Heart left ventricle (tissue), 16 donors: ENCODE measurements around the gene MAPK8. TPM values are rescaled to one million over a fixed set of nuclear protein-coding genes. Genes with fewer than 3 reads are reported as not detected.

ENCODE experiments used
- ATAC-seq, 4 donors: fragments of 200-7000 bp; cut with Tn5 transposase; one replicate each; pipeline ENCODE4 v1.9.1; 2020 to 2022; ENCODE audit warnings: moderate library complexity in 4 of 4, mild to moderate bottlenecking in 3 of 4, moderate number of reproducible peaks in 1 of 4
- DNase-seq, 5 donors: peaks; one replicate each; pipeline ENCODE4 v3.0.0-alpha.2; 2020
- H3K27ac ChIP-seq, 12 donors: fragments of 200-600 bp; sonication (generic) in 4 of 12; one replicate each; pipeline versions ENCODE4 v1.5.0 to v1.8.0; 2016 to 2022; ENCODE audit warnings: mild to moderate bottlenecking in 2 of 12
- H3K27me3 ChIP-seq, 9 donors: fragments of 200-600 bp; sonication (generic) in 2 of 9; one replicate each; pipeline versions ENCODE4 v1.5.1 to v1.8.0; 2016 to 2022; ENCODE audit warnings: mild to moderate bottlenecking in 3 of 9
- H3K36me3 ChIP-seq, 9 donors: fragments of 200-600 bp; sonication (generic) in 2 of 9; one replicate each; pipeline versions ENCODE4 v1.5.0 to v1.8.0; 2018 to 2022; ENCODE audit warnings: mild to moderate bottlenecking in 2 of 9
- H3K4me1 ChIP-seq, 12 donors: fragments of 200-600 bp; sonication (generic) in 4 of 12; one replicate each; pipeline versions ENCODE4 v1.5.0 to v1.8.0; 2016 to 2022; ENCODE audit warnings: mild to moderate bottlenecking in 3 of 12
- H3K4me3 ChIP-seq, 12 donors: fragments of 200-600 bp; sonication (generic) in 4 of 12; one replicate each; pipeline versions ENCODE4 v1.5.0 to v1.8.0; 2017 to 2022; ENCODE audit warnings: mild to moderate bottlenecking in 9 of 12, moderate library complexity in 4 of 12
- H3K9me3 ChIP-seq, 12 donors: fragments of 200-600 bp; sonication (generic) in 4 of 12; one replicate each; pipeline versions ENCODE4 v1.5.0 to v1.8.0; 2016 to 2022; ENCODE audit warnings: mild to moderate bottlenecking in 1 of 12
- CTCF ChIP-seq, 12 donors: fragments of 200-600 bp; sonication (generic) in 4 of 12; IDR thresholded peaks; one replicate each; pipeline versions ENCODE4 v1.5.0 to v1.8.0; 2018 to 2022; ENCODE audit warnings: antibody characterized with exemption in 12 of 12, mild to moderate bottlenecking in 5 of 12
- POLR2A ChIP-seq, 2 donors: fragments of 450-650 bp; IDR thresholded peaks; one replicate each; pipeline ENCODE4 v1.6.1; 2017; ENCODE audit warnings: antibody characterized with exemption in 2 of 2, mild to moderate bottlenecking in 2 of 2, moderate library complexity in 2 of 2
- WGBS, 4 donors: extraction: QIAGEN DNeasy Blood & Tissue Kit in 2 of 4; methylation state at CpG; one replicate each; pipeline versions ENCODE4 v1.1.5 to v1.1.7; 2013 to 2018; 5-methylcytosine and 5-hydroxymethylcytosine counted together
- intact Hi-C, 10 donors: fragments of 100-400 bp; cut with DNase I; formaldehyde crosslinking; loops; one replicate each; pipeline versions ENCODE4 v1.11.1 to v1.14.2; 2022
- polyA plus RNA-seq, 2 donors: library from polyadenylated mRNA; stranded (reverse); fragments of 200-250 nt; gene quantifications; one replicate each; pipeline ENCODE4 v1.2.3, GENCODE V29; 2013
- total RNA-seq, 9 donors: library from RNA; depleted of rRNA in 2 of 9; stranded (reverse); fragments of >200 nt in 2 of 9; fragmentation: NEBNext Ultra II Directional in 3 of 9; extraction: Animal tissue kit (Norgen Biotek cat#: 25700) in 3 of 9; gene quantifications; one replicate each; pipeline versions ENCODE4 v1.1.0 to v1.2.4, GENCODE V29; 2016 to 2023
- donor health status: ischemic (EF 13 %, LVEDD 7.1; RV severe dilation, severe dysfunction).
- donor health status: healthy with polysubstance abuse.
- donor health status: DM: no; HTN: yes; CAD: no.
- donor health status: DM: no; HTN: no; CAD: no.
- donor health status: ischemic (EF 25% LVEDD 6.9; RV normal size, moderate dysfunction).
- donor health status: ischemic (EF 25% LVEDD 5.7; RV mildly dilated, moderate dysfunction).
- donor health status: healthy.
- donor health status: DM: yes; HTN: yes; CAD: no.
- donor health status: ischemic (EF 35%, LVEDD 5.7; RV mildly dilated, moderate dysfunction).
- donor health status: nonischemic (EF 11% LVEDD 7.7; RV severe dilation, severe dysfunction).
- donor health status: DM: yes; HTN: yes; CAD: no.
- donor health status: PGD.
- donor health status: ischemic (EF 29% LVEDD 5.4; RV normal size, mild dysfunction).
- donor health status: nonischemic (EF 23%, LVEDD 6.1; RV moderate dilation, normal function).

The MAPK8 gene
- total and polyA plus RNA-seq, 11 donors, result 4.2 to 36.8 (median 31.0) TPM

- WGBS, 4 donors, result 83 to 88% (median 86%) methylated on average over 3 of the region's 3 CpGs
- no peak overlapping the region for H3K4me3 ChIP-seq
- H3K27me3 ChIP-seq, result no peaks in the 10 kb centered on the region
- H3K9me3 ChIP-seq, result peaks cover 0 to 11% (median 0%) of the 10 kb centered on the region in 12 donors
- H3K27ac ChIP-seq, result no peak overlapping the region
- TF ChIP-seq POLR2A (IDR thresholded peaks at IDR 0.05) (no peak), CTCF (IDR thresholded peaks at IDR 0.05) (no peak)
- intact Hi-C loops, result loop anchor here in 1 of 10 donors (1.0 kb wide), 1 partner anchor 19 kb away; no protein-coding TSS in a partner anchor
- H3K36me3 ChIP-seq, result no peaks in the 10 kb centered on the region
- no peak for ATAC-seq
- peaks cover 0 to 5% (median 0%) of the 10 kb centered on the region in 12 donors for H3K4me1 ChIP-seq
- DNase-seq, result no peak
Observed at GRCh38 chr10:48484911-48485310, 178.4 kb downstream of the MAPK8 start.

- Histone ChIP-seq H3K36me3 (no peaks in the 10 kb centered on the region), H3K27ac (no peak overlapping the region), H3K9me3 (peaks cover 0 to 11% (median 0%) of the 10 kb centered on the region in 12 donors), H3K4me3 (no peak overlapping the region), H3K4me1 (peaks cover 0 to 4% (median 0%) of the 10 kb centered on the region in 12 donors), H3K27me3 (no peaks in the 10 kb centered on the region)
- intact Hi-C loops, result no loop called here
- ATAC-seq, result no peak
- DNase-seq, result no peak
- no peak for TF ChIP-seq POLR2A (IDR thresholded peaks at IDR 0.05)
- no peak for TF ChIP-seq CTCF (IDR thresholded peaks at IDR 0.05)
Observed at GRCh38 chr10:48485711-48486110, 179.2 kb downstream of the MAPK8 start.

- ATAC-seq, result no peak
- 79 to 100% (median 93%) methylated on average over 1 of the region's 1 CpG for WGBS, 4 donors
- H3K27ac ChIP-seq, result no peak overlapping the region
- intact Hi-C loops, result no loop called here
- no peaks in the 10 kb centered on the region for H3K4me1 ChIP-seq
- TF ChIP-seq CTCF (IDR thresholded peaks at IDR 0.05), result no peak
- TF ChIP-seq POLR2A (IDR thresholded peaks at IDR 0.05), result no peak
- H3K9me3 ChIP-seq, result peaks cover 0 to 11% (median 0%) of the 10 kb centered on the region in 12 donors
- H3K27me3 ChIP-seq, result no peaks in the 10 kb centered on the region
- DNase-seq, result no peak
- H3K4me3 ChIP-seq, result no peak overlapping the region
- no peaks in the 10 kb centered on the region for H3K36me3 ChIP-seq
Observed at GRCh38 chr10:48487244-48487643, 180.8 kb downstream of the MAPK8 start.

Other genes starting within 250 kb of the MAPK8 start
- under 1 TPM in 2 of 9 donors, not detected in 7; 0.20 to 0.66 TPM for gene FRMPD2, start 32.0 kb upstream of the MAPK8 start, total RNA-seq
- not detected for gene FRMPD2, start 32.0 kb upstream of the MAPK8 start, polyA plus RNA-seq